Measurements from ENCODE around the gene CLEC2D. TPM values are rescaled to one million over a fixed set of nuclear protein-coding genes. Genes with fewer than 3 reads are reported as not detected.

The CLEC2D gene
- total RNA-seq, 1 donor = 167 TPM

- Histone ChIP-seq H3K9me3 (ENCODE audit: low read depth, low read length) (no peaks in the 10 kb centered on the region), H3K27me3 (ENCODE audit: insufficient read depth, low read length) (no peaks in the 10 kb centered on the region), H3K4me1 (ENCODE audit: insufficient read depth, low read length) (peaks cover 56% of the 10 kb centered on the region), H3K4me3 (ENCODE audit: low read length) (peak overlapping the region; percentile 7)
Measured at GRCh38 chr12:9740106-9740750, 70.7 kb downstream of the CLEC2D start.

- Histone ChIP-seq H3K4me3 (ENCODE audit: low read length) (no peak overlapping the region), H3K4me1 (ENCODE audit: insufficient read depth, low read length) (peaks cover 48% of the 10 kb centered on the region), H3K9me3 (ENCODE audit: low read depth, low read length) (no peaks in the 10 kb centered on the region), H3K27me3 (ENCODE audit: insufficient read depth, low read length) (no peaks in the 10 kb centered on the region)
Measured at GRCh38 chr12:9741726-9742125, 72.2 kb downstream of the CLEC2D start.

- H3K4me1 ChIP-seq (ENCODE audit: insufficient read depth, low read length) = peaks cover 44% of the 10 kb centered on the region
- no peak overlapping the region for H3K4me3 ChIP-seq (ENCODE audit: low read length)
- no peaks in the 10 kb centered on the region for H3K27me3 ChIP-seq (ENCODE audit: insufficient read depth, low read length)
- no peaks in the 10 kb centered on the region for H3K9me3 ChIP-seq (ENCODE audit: low read depth, low read length)
Measured at GRCh38 chr12:9742661-9743060, 73.1 kb downstream of the CLEC2D start.

GRCh38 chr12:9745199-9745598, 75.7 kb downstream of the CLEC2D start:
- Histone ChIP-seq H3K9me3 (ENCODE audit: low read depth, low read length) (no peaks in the 10 kb centered on the region), H3K27me3 (ENCODE audit: insufficient read depth, low read length) (no peaks in the 10 kb centered on the region), H3K4me1 (ENCODE audit: insufficient read depth, low read length) (peaks cover 29% of the 10 kb centered on the region), H3K4me3 (ENCODE audit: low read length) (no peak overlapping the region)

Other genes starting within 250 kb of the CLEC2D start
- 45.7 TPM for gene KLRB1, start 61.8 kb upstream of the CLEC2D start, total RNA-seq
- gene CLECL1, start 63.4 kb downstream of the CLEC2D start, total RNA-seq = 4.4 TPM
- 2,627 TPM for gene CD69, start 91.2 kb downstream of the CLEC2D start, total RNA-seq
- 27.0 TPM for gene KLRF1, start 157.8 kb downstream of the CLEC2D start, total RNA-seq
- 248 TPM for gene CLEC2B, start 199.6 kb downstream of the CLEC2D start, total RNA-seq
- gene KLRF2, start 211.8 kb downstream of the CLEC2D start, total RNA-seq = not detected